Stimulated activated CD8-positive, alpha-beta memory T cell treated with anti-CD3 and anti-CD28 coated beads, Interleukin-12 subunit alpha, Interleukin-12 subunit beta, amount 100 ng/mL, for 1 hour (primary cell): Measurements from ENCODE around the gene ASCC1.
"Not testable (repeated sequence)": the region's sequence is repeated elsewhere in the genome, so short reads cannot be mapped to it uniquely, and the experiment has no call there.

Source experiments
- DNase-seq: peaks from one replicate; pipeline ENCODE4 v3.0.0-alpha.2; 2020; ENCODE audit warnings: low read depth

The ASCC1 gene

DNA sequence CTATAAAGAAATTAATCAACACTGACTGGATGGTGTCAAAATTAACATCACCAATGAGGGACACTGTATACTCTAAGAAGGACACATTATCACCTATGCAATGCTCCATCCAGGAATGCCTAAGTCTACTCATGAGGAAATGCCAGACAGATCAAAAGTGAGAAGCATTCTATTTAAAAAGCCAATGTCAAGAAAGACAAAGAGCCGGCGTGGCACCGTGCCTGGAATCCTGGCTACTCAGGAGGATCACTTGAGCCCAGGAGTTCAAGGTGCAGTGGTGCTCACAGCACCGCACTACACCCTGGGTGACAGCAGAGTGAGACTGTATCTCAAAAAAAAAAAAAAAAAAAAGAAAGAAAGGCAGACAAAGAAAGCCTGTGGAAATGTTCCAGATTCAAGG is 45.8 kb downstream of the ASCC1 start:
- no peak for DNase-seq

DNA sequence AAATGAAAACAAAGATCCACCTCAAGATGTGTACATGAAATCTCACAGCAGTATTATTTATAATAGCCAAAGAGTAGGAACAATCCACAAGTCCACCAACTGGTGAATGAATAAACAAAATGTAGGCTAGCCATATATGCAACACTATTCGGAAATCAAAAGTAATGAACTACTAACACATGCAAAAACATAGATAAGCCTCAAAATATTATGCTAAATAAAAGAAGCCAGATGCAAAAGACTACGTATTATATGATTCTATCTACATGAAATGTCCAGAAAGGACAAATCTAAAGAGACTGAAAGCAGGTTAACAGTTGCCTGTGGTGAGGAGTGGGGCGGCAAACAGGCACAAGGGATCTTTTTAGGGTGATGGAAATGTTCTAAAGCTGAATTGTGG is 49.0 kb downstream of the ASCC1 start:
- DNase-seq = no peak

DNA sequence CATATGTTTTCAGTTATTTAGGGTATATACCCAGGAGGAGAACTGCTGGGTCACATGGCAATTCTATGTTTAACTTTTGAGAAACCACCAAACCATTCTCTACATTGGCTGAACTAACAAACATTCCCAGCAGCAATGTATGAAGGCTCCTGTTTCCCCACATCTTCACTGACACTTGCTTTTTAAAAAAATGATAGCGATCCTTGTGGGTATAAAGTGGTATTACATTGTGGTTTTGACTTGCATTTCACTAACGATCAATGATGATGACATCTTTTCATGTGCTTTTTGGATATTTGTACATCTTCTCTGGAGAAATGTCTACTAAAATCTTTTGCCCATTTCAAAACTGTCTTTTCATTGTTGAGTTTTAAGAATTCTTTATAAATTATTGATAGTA is 51.5 kb downstream of the ASCC1 start:
- DNase-seq = no peak

GRCh38 chr10:72162978-72163377 is 53.1 kb downstream of the ASCC1 start:
- no peak for DNase-seq

DNA sequence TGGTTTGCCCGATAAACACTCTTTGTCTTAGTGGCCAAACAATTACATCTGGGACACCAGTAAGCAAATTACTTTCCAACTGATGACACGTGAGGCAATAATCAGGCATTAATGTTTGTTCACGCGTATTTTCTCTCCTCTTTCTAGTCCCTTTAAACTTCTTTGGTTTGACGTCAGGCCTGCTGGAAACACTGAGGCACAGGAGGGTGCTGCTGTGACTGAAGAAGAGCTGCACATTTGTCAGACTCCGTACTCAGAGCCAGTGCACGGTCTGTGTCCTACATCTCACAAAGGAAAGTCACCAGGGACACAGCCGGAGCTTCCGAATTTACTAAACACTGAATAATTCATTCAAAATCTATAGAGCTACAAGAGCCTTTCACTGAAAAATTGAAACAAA is 57.9 kb downstream of the ASCC1 start:
- DNase-seq = no peak

DNA sequence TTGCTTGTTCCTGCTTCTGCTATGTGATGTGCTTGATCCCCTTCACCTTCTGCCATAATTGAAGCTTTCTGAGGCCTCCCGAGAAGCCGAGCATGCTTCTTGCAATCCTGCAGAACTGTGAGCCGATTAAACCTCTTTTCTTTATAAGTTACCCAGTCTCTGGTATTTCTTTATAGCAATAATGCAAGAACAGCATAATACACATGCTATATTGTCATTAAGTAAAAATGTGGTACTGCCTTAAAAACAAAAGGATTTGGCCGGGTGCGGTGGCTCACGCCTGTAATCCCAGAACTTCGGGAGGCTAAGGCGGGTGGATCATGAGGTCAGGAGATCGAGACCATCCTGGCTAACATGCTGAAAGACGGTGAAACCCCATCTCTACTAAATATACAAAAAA is 59.9 kb downstream of the ASCC1 start:
- no peak for DNase-seq

- DNase-seq = no peak
Observed at GRCh38 chr10:72152286-72152685, 63.8 kb downstream of the ASCC1 start.

GRCh38 chr10:72150746-72151478 is 65.2 kb downstream of the ASCC1 start:
- not testable (repeated sequence) for DNase-seq

- not testable (repeated sequence) for DNase-seq
Observed at GRCh38 chr10:72147324-72147584, 68.8 kb downstream of the ASCC1 start.

GRCh38 chr10:72146559-72147323 is 69.3 kb downstream of the ASCC1 start:
- no peak for DNase-seq

DNA sequence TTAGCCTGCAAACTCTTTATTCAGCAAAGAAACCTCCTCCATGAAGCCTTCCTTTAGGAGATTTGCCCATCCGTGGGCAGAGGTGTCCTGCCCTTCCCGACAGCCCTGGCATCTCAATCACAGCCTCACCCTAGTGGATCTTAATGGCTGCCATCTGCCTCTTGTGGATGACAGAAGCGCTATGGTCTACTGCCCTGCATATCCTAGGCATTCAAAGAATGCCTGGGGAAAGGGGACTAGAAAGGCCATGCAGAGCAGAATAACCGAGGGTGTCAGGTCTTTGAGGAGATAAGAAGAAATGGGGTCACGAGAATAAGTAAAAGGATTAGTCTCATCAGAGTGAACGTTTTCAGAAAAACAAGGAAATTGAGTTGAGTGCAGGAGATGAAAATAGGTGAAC is 70.0 kb downstream of the ASCC1 start:
- no peak for DNase-seq

DNA sequence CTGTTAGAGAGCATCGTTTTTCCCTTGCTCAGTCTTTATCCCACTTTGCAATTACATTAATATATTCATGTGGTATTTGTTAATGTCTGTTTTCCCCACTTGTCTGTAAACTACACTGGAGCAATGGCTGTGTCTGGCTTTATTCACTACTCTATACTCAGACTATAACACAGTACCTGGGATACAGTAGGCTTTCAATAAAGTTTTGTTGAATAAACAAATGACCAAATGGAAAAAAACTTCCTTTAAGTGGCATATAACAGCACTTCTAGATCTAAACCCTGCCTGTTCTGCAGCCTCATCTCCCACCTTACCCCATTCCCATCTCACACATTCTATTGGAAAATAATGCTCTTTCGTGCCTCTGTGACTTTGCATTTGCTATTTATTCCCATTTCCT is 70.4 kb downstream of the ASCC1 start:
- DNase-seq = no peak

- no peak for DNase-seq
Observed at GRCh38 chr10:72140850-72141249, 75.2 kb downstream of the ASCC1 start.

- no peak for DNase-seq
Observed at GRCh38 chr10:72140174-72140573, 75.9 kb downstream of the ASCC1 start.

DNA sequence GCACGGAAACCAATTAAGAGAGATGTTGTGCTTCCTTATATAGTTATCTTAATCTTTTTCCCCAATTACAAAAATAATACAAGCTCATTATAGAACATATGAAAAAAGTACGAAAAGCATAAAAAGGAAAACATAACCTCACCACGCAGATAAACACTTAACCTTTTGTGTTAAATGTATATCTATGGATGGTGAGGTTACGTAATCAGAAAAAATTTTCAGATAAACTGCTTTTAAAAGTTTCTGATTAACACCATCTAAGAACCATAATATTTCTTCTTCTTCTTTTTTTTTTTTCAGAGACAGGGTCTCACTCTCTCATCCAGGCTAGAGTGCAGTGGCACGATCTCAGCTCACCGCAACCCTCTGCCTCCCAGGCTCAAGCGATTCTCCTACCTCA is 78.5 kb downstream of the ASCC1 start:
- no peak for DNase-seq

GRCh38 chr10:72136225-72136624 is 79.9 kb downstream of the ASCC1 start:
- DNase-seq = not testable (repeated sequence)

DNA sequence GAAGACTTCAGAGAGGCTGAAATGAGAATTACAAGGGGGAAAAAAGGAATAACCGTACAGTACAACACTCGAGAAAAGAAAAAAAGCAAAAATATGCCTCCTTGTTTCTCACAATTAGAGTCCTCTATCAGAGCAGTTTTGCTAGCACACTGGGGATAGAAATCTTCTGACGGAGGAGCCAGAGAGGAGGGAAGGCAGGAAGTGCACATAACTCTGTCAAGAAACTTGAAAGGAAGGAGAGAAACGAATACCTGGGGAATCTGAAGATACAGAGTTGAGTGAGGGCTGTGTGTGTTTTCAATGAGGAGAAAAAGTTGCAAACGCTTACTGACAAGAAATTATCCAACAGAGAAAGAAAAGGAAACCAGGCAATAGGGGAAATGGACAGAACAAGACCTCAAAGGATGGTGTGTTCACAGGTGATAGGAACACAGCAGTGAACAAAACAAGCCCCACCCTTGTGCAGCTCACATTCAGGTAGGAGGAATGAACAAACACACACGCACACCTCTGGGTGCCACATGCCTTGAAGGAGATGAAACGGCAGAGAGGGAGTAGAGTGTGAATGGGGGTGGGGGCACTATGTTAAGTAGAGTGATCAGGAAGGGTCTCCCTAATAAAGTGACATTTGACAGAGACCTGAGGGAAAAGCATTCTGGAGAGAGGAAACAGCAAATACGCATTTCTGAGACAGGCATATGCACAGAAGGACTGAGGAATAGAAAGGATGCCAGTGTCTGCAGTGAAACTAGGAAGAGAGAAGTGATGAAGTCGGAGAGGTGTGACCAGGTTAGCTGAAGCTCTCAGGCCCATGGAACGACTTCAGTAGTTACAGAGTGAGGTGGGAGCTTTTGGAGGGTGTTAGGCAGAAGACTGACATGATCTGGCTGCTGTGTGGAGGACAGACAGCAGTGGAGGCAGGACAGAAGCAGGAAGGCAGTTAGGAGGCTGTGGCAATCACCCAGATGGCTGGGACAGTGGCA is 81.0 kb downstream of the ASCC1 start:
- DNase-seq = no peak

DNA sequence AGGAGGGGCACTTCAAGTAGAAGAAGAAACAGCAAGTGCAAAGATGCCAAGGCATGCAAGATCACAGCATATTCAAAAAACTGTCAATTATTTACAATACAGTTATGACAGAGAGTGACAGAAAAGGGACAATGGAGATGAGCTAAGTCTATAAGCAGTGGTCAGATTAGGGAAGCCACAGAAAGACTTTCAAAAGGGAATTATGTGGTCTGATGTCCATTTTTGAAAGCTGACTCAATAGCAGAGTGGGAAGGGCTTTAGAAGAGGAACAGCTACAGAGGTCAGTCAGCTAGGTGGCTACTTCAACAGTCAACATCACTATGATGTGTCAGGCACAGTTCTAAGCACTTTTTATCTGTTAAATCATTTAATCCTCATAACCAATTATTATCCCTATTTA is 82.6 kb downstream of the ASCC1 start:
- DNase-seq = no peak

GRCh38 chr10:72132854-72133253 is 83.2 kb downstream of the ASCC1 start:
- DNase-seq = no peak

GRCh38 chr10:72127571-72127970 is 88.5 kb downstream of the ASCC1 start:
- no peak for DNase-seq

DNA sequence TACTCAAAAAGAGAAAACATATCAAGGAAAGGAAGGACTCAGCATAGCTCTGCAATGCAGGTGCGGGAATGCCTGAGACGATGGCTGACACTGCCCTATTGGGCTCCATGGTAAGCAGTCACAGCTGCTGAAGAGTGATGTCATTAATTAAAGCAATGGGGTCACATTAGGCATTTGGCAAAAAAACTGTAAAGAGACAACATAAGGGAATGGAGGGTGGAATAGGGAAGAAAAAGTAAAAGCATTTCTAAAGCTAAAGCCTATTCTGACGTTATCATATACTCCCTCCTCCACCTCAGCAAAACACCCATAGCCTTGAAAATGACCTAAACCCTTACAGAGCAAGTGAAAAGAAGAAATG is 89.2 kb downstream of the ASCC1 start:
- no peak for DNase-seq

GRCh38 chr10:72126184-72126871 is 89.7 kb downstream of the ASCC1 start:
- DNase-seq = no peak
